K562 (cell line): ENCODE measurements around the gene SLC12A4. TPM values are rescaled to one million over a fixed set of nuclear protein-coding genes. Genes with fewer than 3 reads are reported as not detected.
A peak's percentile ranks its signal among the peaks of the same experiment; 100 is the strongest.

Experiments used
- ARNT ChIP-seq, 2 experiments: fragments of 450-650 bp; IDR thresholded peaks; 2 replicates each; pipeline ENCODE4 v1.6.1; 2016; ENCODE audit warnings: mild to moderate bottlenecking in 1 of 2
- FOXJ2 ChIP-seq: fragments of 200-800 bp; sonication (Bioruptor generic); IDR thresholded peaks from 2 replicates; pipeline ENCODE4 v1.6.1; 2016; ENCODE audit warnings: missing genetic modification characterization, missing compliant biosample characterization
- HEY1 ChIP-seq: fragments of 250-450 bp; sonication (Bioruptor Pico); IDR thresholded peaks from 2 replicates; pipeline ENCODE4 v1.5.0; 2020; ENCODE audit warnings: mild to moderate bottlenecking, moderate library complexity, borderline replicate concordance
- RBFOX2 ChIP-seq: fragments of 200-400 bp; formaldehyde crosslinking; IDR thresholded peaks from 2 replicates; pipeline ENCODE4 v1.6.1; 2017; ENCODE audit warnings: low read depth, mild to moderate bottlenecking, low read length, moderate library complexity
- SMC3 ChIP-seq: conservative IDR thresholded peaks from 2 replicates; pipeline ENCODE4 v1.6.1; 2011; ENCODE audit warnings: low read depth, low read length, improper control_type of control experiment; ENCODE audit not compliant: insufficient read depth
- SREBF2 ChIP-seq: sonication (generic); formaldehyde crosslinking; IDR thresholded peaks from 2 replicates; pipeline ENCODE4 v1.4.0; 2020; ENCODE audit warnings: mild to moderate bottlenecking, missing genetic modification reagents
- SRSF9 ChIP-seq: fragments of 200-400 bp; formaldehyde crosslinking; IDR thresholded peaks from 2 replicates; pipeline ENCODE4 v1.6.1; 2017; ENCODE audit warnings: low read depth, low read length, borderline replicate concordance
- SUPT5H ChIP-seq: fragments of 450-650 bp; IDR thresholded peaks from 2 replicates; pipeline ENCODE4 v1.6.1; 2016
- ZBTB40 ChIP-seq, 2 experiments: fragments of 450-650 bp in 1 of 2; sonication (generic) in 1 of 2; formaldehyde crosslinking in 1 of 2; IDR thresholded peaks; 2 replicates each; pipeline versions ENCODE4 v1.7.1 to v1.9.0; 2016 to 2022; ENCODE audit warnings: inconsistent platforms in 1 of 2, mild to moderate bottlenecking in 1 of 2, missing genetic modification reagents in 1 of 2
- polyA plus RNA-seq, 8 experiments: library from polyadenylated mRNA; depleted of rRNA in 4 of 8; stranded (reverse) in 5 of 8; unstranded in 3 of 8; fragments of >200 nt; fragmentation: Nextera tagmentation in 2 of 8; fragmentation: Illumina TruSeq in 1 of 8; extraction: Ambion mirVana in 2 of 8; extraction: Trizol in 1 of 8; gene quantifications; 2 replicates each; pipeline versions ENCODE4 v1.2.1 to v1.2.3, GENCODE V29; 2011 to 2014; ENCODE audit warnings: inconsistent platforms in 1 of 8, missing spikeins in 1 of 8
- total RNA-seq, 7 experiments: library from RNA; depleted of rRNA in 6 of 7; stranded (reverse); fragments of >200 nt in 6 of 7; fragmentation: Illumina TruSeq in 2 of 7; extraction: Trizol in 2 of 7; gene quantifications; 2 replicates each; pipeline versions ENCODE4 v1.2.1 to v1.2.3, GENCODE V29; 2011 to 2021; ENCODE audit warnings: low replicate concordance in 1 of 7

The SLC12A4 gene
- total and polyA plus RNA-seq, 9 of the 15 experiments (the other 6 are each of a cell fraction or from before 2014, with no cell fraction given) = 0.75 to 43.5 (median 15.0) TPM

GRCh38 chr16:67928561-67929364 lies 39.7 kb downstream of the SLC12A4 start (continued):
- TF ChIP-seq SRSF9 (no peak), SREBF2 (CRISPR knock-in tag) (no peak), SMC3 (peak; percentile 98), SUPT5H (no peak), FOXJ2 (tag) (no peak), ZBTB40 (IDR thresholded peaks at IDR 0.05) (no peak), ZBTB40 (CRISPR knock-in tag; IDR thresholded peaks at IDR 0.05) (no peak), RBFOX2 (0 out of 2 replicates have a peak, but pooled peaks have one; percentile 15), HEY1 (CRISPR knock-in tag) (no peak), ARNT (IDR thresholded peaks at IDR 0.05) (no peak)
